WTC11 (cell line): ENCODE measurements around the gene EYA2. TPM values are rescaled to one million over a fixed set of nuclear protein-coding genes. Genes with fewer than 3 reads are reported as not detected.

Source experiments
- ATAC-seq: fragments of 200-7000 bp; cut with Tn5 transposase; 2 replicates; pipeline ENCODE4 v1.10.0; 2021; ENCODE audit warnings: mild to moderate bottlenecking, moderate library complexity
- CTCF ChIA-PET: fragments of 300-600 bp; sonication (Branson Sonifier 250); formaldehyde crosslinking; loops from one replicate; lab custom pipeline; 2021; ENCODE audit warnings: antibody characterized with exemption; lab: Charles Lee
- POLR2A ChIA-PET: fragments of 350-600 bp; sonication (Branson Sonifier 250); formaldehyde crosslinking; loops from one replicate; lab custom pipeline; 2021; ENCODE audit warnings: antibody characterized with exemption; lab: Charles Lee
- DNase-seq: peaks from one replicate; pipeline ENCODE4 v3.0.0; 2021; ENCODE audit warnings: low spot score
- H3K27ac Mint-ChIP-seq: 2 replicates; pipeline ENCODE4 v1.8.0; 2021; ENCODE audit warnings: mixed read lengths
- H3K27me3 Mint-ChIP-seq: 2 replicates; pipeline ENCODE4 v1.8.0; 2021; ENCODE audit warnings: low read depth, mild to moderate bottlenecking, moderate library complexity, mixed read lengths
- H3K36me3 Mint-ChIP-seq: 2 replicates; pipeline ENCODE4 v1.8.0; 2021; ENCODE audit warnings: mixed read lengths
- H3K4me1 Mint-ChIP-seq: 2 replicates; pipeline ENCODE4 v1.8.0; 2022; ENCODE audit warnings: mixed read lengths
- H3K4me3 Mint-ChIP-seq: 2 replicates; pipeline ENCODE4 v1.8.0; 2021; ENCODE audit warnings: mild to moderate bottlenecking, moderate library complexity, mixed read lengths
- H3K9me3 Mint-ChIP-seq: 2 replicates; pipeline ENCODE4 v1.8.0; 2021; ENCODE audit warnings: mixed read lengths
- CREB1 ChIP-seq: sonication (generic); formaldehyde crosslinking; IDR thresholded peaks from 2 replicates; pipeline ENCODE4 v1.8.0; 2023; ENCODE audit warnings: mild to moderate bottlenecking, missing genetic modification reagents
- FOXP4 ChIP-seq: sonication (generic); formaldehyde crosslinking; IDR thresholded peaks from 2 replicates; pipeline ENCODE4 v1.8.0; 2022; ENCODE audit warnings: mild to moderate bottlenecking, missing genetic modification reagents
- GTF2I ChIP-seq: fragments of 250-450 bp; sonication (Bioruptor Pico); conservative IDR thresholded peaks from 2 replicates; pipeline ENCODE4 v1.4.0; 2021; ENCODE audit warnings: mild to moderate bottlenecking
- RORB ChIP-seq: fragments of 250-450 bp; sonication (Bioruptor Pico); IDR thresholded peaks from 2 replicates; pipeline ENCODE4 v1.9.0; 2021; ENCODE audit warnings: mild to moderate bottlenecking
- SMAD3 ChIP-seq: sonication (generic); formaldehyde crosslinking; IDR thresholded peaks from 2 replicates; pipeline ENCODE4 v1.8.0; 2022; ENCODE audit warnings: missing genetic modification reagents, mild to moderate bottlenecking, borderline replicate concordance
- SMAD4 ChIP-seq: sonication (generic); formaldehyde crosslinking; IDR thresholded peaks from 2 replicates; pipeline ENCODE4 v1.8.0; 2022; ENCODE audit warnings: mild to moderate bottlenecking, missing genetic modification reagents
- STAT6 ChIP-seq: sonication (generic); formaldehyde crosslinking; conservative IDR thresholded peaks from 2 replicates; pipeline ENCODE4 v1.8.1; 2023; ENCODE audit warnings: mild to moderate bottlenecking, low read depth, missing genetic modification reagents, moderate library complexity
- ZBTB43 ChIP-seq: sonication (generic); formaldehyde crosslinking; IDR thresholded peaks from 2 replicates; pipeline ENCODE4 v1.8.1; 2023; ENCODE audit warnings: mild to moderate bottlenecking, missing genetic modification reagents
- ZMAT4 ChIP-seq: fragments of 250-450 bp; sonication (Bioruptor Pico); IDR thresholded peaks from 2 replicates; pipeline ENCODE4 v1.9.0; 2021; ENCODE audit warnings: mild to moderate bottlenecking
- ZNF281 ChIP-seq: sonication (generic); formaldehyde crosslinking; IDR thresholded peaks from 2 replicates; pipeline ENCODE4 v1.8.0; 2023; ENCODE audit warnings: mild to moderate bottlenecking, missing genetic modification reagents
- ZNF317 ChIP-seq: sonication (generic); formaldehyde crosslinking; IDR thresholded peaks from 2 replicates; pipeline ENCODE4 v1.8.1; 2023; ENCODE audit warnings: low read depth, mild to moderate bottlenecking, moderate library complexity, missing genetic modification reagents, borderline replicate concordance
- ZNF532 ChIP-seq: fragments of 250-450 bp; sonication (Bioruptor Pico); IDR thresholded peaks from 2 replicates; pipeline ENCODE4 v1.9.0; 2021; ENCODE audit warnings: mild to moderate bottlenecking, borderline replicate concordance
- total RNA-seq: library from RNA; stranded (reverse); gene quantifications from 3 replicates; pipeline ENCODE4 v1.2.3, GENCODE V29; 2021
- TF ChIP-seq, protein P1 (sequence below): sonication (generic); formaldehyde crosslinking; IDR thresholded peaks from 2 replicates; pipeline ENCODE4 v1.8.1; 2023; ENCODE audit warnings: mild to moderate bottlenecking, moderate library complexity, missing genetic modification reagents
- TF ChIP-seq, protein P2 (sequence below): sonication (generic); formaldehyde crosslinking; IDR thresholded peaks from 2 replicates; pipeline ENCODE4 v1.8.1; 2023; ENCODE audit warnings: mild to moderate bottlenecking, missing genetic modification reagents, moderate library complexity

EYA2 gene
- total RNA-seq, 1 experiment from 2014 or later, result 1.5 TPM

DNA sequence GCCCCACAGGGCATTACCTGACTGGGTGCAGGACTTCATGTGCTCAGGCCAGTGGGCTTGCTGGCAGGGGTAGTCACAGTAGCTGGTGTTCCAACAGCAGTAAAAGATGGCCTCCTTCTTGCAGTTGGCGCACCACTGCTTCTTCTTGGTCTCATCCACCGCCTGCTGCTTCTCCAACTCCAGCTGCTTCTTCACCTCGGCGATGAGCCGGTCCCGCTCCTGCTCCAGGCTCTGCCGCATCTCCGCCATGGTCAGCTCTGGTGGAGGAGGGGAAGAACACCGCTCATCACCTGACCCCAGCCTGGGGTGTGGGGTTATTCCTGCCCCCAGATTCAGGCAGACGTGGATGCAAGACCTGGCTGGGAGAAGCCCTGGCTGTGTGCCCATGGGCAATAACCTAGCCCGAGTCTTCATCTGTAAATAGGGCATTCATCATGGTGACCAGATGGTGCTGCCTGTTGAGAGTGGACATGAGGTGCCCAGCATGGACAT is 329.7 kb downstream of the EYA2 start (continued):
- TF ChIP-seq STAT6 (CRISPR knock-in tag), result no peak
- TF ChIP-seq, protein P1, sequence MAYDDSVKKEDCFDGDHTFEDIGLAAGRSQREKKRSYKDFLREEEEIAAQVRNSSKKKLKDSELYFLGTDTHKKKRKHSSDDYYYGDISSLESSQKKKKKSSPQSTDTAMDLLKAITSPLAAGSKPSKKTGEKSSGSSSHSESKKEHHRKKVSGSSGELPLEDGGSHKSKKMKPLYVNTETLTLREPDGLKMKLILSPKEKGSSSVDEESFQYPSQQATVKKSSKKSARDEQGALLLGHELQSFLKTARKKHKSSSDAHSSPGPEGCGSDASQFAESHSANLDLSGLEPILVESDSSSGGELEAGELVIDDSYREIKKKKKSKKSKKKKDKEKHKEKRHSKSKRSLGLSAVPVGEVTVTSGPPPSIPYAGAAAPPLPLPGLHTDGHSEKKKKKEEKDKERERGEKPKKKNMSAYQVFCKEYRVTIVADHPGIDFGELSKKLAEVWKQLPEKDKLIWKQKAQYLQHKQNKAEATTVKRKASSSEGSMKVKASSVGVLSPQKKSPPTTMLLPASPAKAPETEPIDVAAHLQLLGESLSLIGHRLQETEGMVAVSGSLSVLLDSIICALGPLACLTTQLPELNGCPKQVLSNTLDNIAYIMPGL (CRISPR knock-in tag), result no peak
- no peak for TF ChIP-seq ZMAT4 (CRISPR knock-in tag)
- TF ChIP-seq, all 79 proteins: peak for 0

DNA sequence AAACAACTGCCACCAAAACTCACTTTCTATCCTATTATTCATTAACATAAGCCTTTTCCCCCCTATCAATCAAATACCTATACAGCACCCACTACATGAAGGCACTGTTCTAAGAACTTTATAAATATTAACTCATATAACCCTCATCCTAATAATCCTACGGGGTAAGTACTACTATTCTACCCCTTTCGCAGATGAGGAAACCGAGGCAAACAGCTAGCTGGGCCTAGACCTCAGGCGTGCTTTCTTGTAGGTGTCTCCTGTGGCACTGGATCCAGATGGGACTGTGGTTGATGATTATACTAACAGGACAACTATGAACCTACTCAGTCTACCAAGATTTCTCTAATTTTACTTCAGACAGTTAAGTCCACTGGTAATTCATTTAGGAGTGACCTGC is 330.2 kb downstream of the EYA2 start:
- ATAC-seq, result no peak
- peak overlapping the region; percentile 84; the same call in 1 of the 2 replicates for H3K27ac Mint-ChIP-seq
- TF ChIP-seq CREB1 (CRISPR knock-in tag), result no peak
- TF ChIP-seq ZNF532 (CRISPR knock-in tag), result no peak
- no peak for TF ChIP-seq ZNF317 (CRISPR knock-in tag)
- no peak for TF ChIP-seq GTF2I (CRISPR knock-in tag)
- TF ChIP-seq FOXP4 (CRISPR knock-in tag), result no peak
- no peak for TF ChIP-seq SMAD3 (CRISPR knock-in tag)
- no peak for TF ChIP-seq RORB (CRISPR knock-in tag)
- no peak for TF ChIP-seq SMAD4 (CRISPR knock-in tag)
- no peak for TF ChIP-seq STAT6 (CRISPR knock-in tag)
- no peak for TF ChIP-seq ZBTB43 (CRISPR knock-in tag)
- no peak for TF ChIP-seq ZNF281
- TF ChIP-seq, protein P2, sequence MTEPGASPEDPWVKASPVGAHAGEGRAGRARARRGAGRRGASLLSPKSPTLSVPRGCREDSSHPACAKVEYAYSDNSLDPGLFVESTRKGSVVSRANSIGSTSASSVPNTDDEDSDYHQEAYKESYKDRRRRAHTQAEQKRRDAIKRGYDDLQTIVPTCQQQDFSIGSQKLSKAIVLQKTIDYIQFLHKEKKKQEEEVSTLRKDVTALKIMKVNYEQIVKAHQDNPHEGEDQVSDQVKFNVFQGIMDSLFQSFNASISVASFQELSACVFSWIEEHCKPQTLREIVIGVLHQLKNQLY (CRISPR knock-in tag), result no peak

More for the DNA sequence above, 330.2 kb downstream of the EYA2 start:
- no peak overlapping the region for H3K4me3 Mint-ChIP-seq
- H3K27me3 Mint-ChIP-seq, result no peaks in the 10 kb centered on the region
- POLR2A ChIA-PET, result no interaction called here
- H3K9me3 Mint-ChIP-seq, result no peaks in the 10 kb centered on the region
- CTCF ChIA-PET, result interaction anchor here (1.3 kb wide), 1 partner anchor 16 kb away, joined by 3 read pairs; no protein-coding TSS in a partner anchor
- peaks cover 89% of the 10 kb centered on the region for H3K36me3 Mint-ChIP-seq
- no peaks in the 10 kb centered on the region for H3K4me1 Mint-ChIP-seq
- DNase-seq, result no peak
